Effector memory CD4-positive, alpha-beta T cell (primary cell): ENCODE results near the gene ADD2.
"Not testable (repeated sequence)": the region's sequence is repeated elsewhere in the genome, so short reads cannot be mapped to it uniquely, and the experiment has no call there.

Source experiments
- DNase-seq, 3 donors: peaks; one replicate each; pipeline ENCODE4 v3.0.0-alpha.2; 2020
- H3K27ac ChIP-seq: 2 replicates; pipeline ENCODE4 v1.7.0; 2013; ENCODE audit warnings: mild to moderate bottlenecking, low read length, moderate library complexity; ENCODE audit not compliant: insufficient read depth, poor library complexity, severe bottlenecking
- H3K27me3 ChIP-seq: replicated peaks from 2 replicates; pipeline ENCODE4 v1.7.0; 2013; ENCODE audit warnings: mild to moderate bottlenecking, low read length; ENCODE audit not compliant: insufficient read depth, control insufficient read depth, poor library complexity, severe bottlenecking
- H3K36me3 ChIP-seq: 2 replicates; pipeline ENCODE4 v1.7.0; 2013; ENCODE audit warnings: mild to moderate bottlenecking, low read length, moderate library complexity; ENCODE audit not compliant: control insufficient read depth, insufficient read depth
- H3K4me1 ChIP-seq: 2 replicates; pipeline ENCODE4 v1.7.0; 2013; ENCODE audit warnings: low read length, mild to moderate bottlenecking; ENCODE audit not compliant: control insufficient read depth, insufficient read depth, poor library complexity, severe bottlenecking
- H3K4me3 ChIP-seq: 2 replicates; pipeline ENCODE4 v1.7.0; 2013; ENCODE audit warnings: low read length, low read depth, mild to moderate bottlenecking; ENCODE audit not compliant: insufficient read depth, poor library complexity, severe bottlenecking
- H3K9me3 ChIP-seq: 2 replicates; pipeline ENCODE4 v1.7.0; 2013; ENCODE audit warnings: mild to moderate bottlenecking, low read length, moderate library complexity; ENCODE audit not compliant: control insufficient read depth

The ADD2 gene

DNA sequence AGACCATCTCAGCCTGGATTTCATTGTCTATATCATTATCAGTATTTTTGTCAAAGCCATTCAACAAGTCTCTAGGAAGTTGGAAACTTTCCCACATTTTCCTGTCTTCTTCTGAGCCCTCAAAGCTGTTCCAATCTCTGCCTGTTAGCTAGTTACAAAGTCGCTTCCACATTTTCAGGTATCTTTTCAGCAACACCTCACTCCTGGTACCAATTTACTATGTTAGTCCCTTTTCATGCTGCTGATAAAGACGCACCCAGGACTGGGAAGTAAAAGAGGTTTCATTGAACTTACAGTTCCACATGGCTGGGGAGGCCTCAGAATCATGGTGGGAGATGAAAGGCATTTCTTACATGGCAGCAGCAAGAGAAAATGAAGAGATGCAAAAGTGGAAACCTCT, 31.7 kb upstream of the ADD2 start:
- no peaks in the 10 kb centered on the region for H3K9me3 ChIP-seq
- no peak overlapping the region for H3K27ac ChIP-seq
- H3K36me3 ChIP-seq: no peaks in the 10 kb centered on the region
- H3K4me1 ChIP-seq: no peaks in the 10 kb centered on the region
- H3K4me3 ChIP-seq: no peak overlapping the region
- H3K27me3 ChIP-seq: no peaks in the 10 kb centered on the region
- no peak for DNase-seq

DNA sequence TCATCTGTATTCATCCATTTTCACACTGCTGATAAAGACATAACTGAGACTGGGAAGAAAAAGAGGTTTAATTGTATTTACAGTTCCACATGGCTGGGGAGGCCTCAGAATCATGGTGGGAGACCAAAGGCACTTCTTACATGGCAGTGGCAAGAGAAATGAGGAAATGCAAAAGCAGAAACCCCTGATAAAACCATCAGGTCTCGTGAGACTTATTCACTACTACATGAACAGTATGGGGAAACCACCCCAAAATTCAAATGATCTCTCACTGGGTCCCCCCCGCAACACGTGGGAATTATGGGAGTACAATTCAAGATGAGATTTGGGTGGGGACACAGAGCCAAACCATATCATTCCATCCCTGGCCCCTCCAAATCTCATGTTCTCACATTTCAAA, 30.0 kb upstream of the ADD2 start:
- H3K27ac ChIP-seq, H3K27me3 ChIP-seq, DNase-seq: not testable (repeated sequence)

DNA sequence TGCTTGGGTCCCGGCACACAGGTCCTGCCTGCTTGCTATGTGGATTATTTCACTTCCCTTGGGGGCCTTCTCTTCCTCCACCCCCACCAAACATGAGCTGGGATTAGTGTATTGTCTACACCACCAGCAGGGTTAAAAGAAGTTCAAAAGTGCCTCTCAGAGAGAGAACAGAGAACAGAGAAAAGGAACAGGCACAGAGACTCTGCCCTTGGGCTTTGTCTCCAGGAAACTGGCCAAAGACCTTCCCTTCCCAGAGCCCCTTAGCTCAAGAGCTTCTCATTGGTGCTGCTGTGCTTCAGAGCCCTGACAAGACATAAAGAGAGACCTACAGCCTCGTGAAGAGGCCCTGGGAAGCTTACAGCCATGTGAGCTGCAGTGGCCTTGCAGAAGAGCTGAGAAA, 29.5 kb upstream of the ADD2 start:
- no peak overlapping the region for H3K27ac ChIP-seq
- no peaks in the 10 kb centered on the region for H3K27me3 ChIP-seq

More for the DNA sequence above, 30.0 kb upstream of the ADD2 start:
- not testable (repeated sequence) for H3K36me3 ChIP-seq, H3K4me1 ChIP-seq, H3K4me3 ChIP-seq, H3K9me3 ChIP-seq

DNA sequence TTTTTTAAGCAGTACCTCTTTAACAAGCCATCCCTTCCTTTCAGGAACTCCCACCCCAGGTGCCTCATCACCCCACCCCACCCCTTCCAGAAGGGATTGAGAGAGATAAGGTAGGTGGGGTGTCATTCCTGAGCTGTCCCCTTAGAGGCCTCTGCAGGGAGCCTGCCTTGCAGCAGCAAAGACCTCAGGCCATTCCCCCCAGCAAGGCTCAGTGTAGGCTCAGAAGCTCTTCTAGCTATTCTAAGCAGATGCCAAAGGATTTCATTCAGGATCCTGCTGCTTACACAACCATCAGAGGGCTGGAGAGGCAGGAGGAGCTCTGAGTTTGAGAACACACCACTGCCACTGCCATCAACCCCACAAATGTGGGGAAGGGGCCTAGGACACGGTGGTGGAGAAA, 28.3 kb upstream of the ADD2 start:
- Histone ChIP-seq H3K36me3 (no peaks in the 10 kb centered on the region), H3K27me3 (no peaks in the 10 kb centered on the region), H3K27ac (no peak overlapping the region), H3K4me1 (no peaks in the 10 kb centered on the region), H3K9me3 (no peaks in the 10 kb centered on the region), H3K4me3 (no peak overlapping the region)
- DNase-seq: no peak

More for the DNA sequence above, 29.5 kb upstream of the ADD2 start:
- no peak overlapping the region for H3K4me3 ChIP-seq
- H3K36me3 ChIP-seq: no peaks in the 10 kb centered on the region
- H3K4me1 ChIP-seq: no peaks in the 10 kb centered on the region
- no peaks in the 10 kb centered on the region for H3K9me3 ChIP-seq
- no peak for DNase-seq

DNA sequence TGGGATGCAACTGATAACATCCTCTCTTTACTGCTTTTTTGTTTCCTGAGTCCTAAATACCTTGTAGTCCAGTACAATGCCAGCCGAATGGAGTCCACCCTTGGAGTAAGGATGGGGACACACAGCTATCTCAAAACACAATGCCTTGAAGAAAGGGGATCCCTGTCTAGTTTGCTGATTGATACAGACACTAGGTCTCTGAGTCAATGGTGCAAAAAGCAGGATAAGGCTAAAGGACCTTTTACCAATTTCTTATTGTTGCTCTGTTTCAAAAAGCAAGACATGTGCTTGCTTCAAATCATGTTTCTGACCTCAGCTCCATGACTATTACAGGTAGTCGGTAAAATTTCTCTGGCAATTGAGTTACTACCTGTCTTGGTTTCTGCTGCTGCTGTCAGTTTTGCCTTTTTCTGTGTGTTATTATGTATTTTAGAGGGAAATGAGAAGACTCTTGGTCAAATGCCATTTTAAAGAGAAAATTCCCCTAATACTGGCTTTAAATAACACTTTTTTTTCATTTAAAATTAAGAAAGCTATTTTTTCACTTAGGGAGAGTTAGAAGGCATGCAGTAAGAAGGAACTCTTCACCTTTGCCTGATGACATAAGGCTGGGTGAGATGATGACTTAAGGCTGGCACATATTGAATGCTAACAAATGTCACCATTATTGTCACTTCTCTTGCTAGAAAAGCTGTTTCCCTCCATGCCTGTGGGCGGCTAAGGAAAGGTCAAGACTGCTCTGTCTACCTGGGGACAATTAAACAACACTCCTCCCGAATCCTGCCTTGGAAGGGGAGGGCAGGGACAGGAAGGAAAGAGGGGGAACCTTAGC, 27.4 kb upstream of the ADD2 start:
- Histone ChIP-seq H3K4me1 (peaks cover under 1% of the 10 kb centered on the region), H3K4me3 (no peak overlapping the region), H3K9me3 (no peaks in the 10 kb centered on the region), H3K36me3 (no peaks in the 10 kb centered on the region), H3K27me3 (peaks cover under 1% of the 10 kb centered on the region), H3K27ac (no peak overlapping the region)
- DNase-seq: no peak

DNA sequence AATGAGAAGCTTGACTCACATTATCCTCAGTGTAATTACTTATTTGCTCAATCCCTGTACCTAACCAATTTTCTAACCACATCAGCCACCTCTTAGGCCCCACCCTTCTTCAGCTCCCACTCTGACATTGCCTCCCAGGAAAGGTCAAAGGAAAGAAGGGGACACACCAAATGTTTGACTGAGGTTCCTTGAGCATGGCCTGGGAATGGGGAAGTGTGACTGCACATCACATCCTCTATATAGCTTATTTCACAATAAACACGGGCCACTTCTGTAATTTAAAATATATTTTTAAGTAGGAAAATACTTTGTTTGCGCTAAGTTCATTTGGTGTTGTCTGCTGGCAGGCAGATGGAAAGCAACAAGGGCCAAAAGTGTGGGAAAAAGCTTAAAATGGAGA, 25.4 kb upstream of the ADD2 start:
- H3K4me1 ChIP-seq: peaks cover 11% of the 10 kb centered on the region
- H3K9me3 ChIP-seq: no peaks in the 10 kb centered on the region
- DNase-seq: no peak
- no peak overlapping the region for H3K4me3 ChIP-seq
- H3K27ac ChIP-seq: no peak overlapping the region
- H3K36me3 ChIP-seq: no peaks in the 10 kb centered on the region
- peaks cover 15% of the 10 kb centered on the region for H3K27me3 ChIP-seq

DNA sequence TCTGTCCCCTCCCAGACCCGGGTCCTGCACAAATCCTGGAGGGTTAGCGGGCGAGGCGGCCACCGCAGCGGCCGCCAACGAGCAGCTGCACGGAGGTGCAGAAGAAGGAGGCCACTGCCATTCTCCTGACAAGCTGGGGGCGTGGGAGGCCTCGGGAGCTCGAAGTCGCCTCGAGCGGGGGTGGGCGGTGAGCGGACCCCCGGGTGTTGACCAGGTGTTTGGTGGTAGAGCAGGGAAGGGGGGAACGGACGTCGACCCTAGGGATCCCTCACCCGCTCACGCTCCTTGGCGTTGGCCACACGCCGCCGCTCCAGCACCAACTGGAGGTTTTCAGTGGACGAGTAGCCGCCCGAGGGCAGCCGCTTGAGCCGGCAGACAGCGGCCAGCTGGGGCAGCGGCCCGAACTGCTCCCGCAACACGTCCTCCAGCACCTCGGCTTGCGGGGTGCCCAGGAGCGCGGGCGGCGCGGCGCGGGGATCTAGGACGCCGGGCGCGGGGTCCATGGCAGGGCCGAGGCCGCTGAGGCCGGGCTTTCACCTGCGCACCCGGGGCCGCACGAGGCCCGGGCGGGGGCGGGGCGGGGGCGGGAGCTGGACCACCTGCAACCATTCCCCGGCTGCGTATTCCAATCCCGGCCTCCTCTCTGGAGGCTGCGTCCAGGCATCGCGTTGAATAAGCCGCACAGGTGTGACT, 22.3 kb upstream of the ADD2 start, which contains the start of gene FIGLA:
TSS of gene FIGLA (minus strand) at position 508 of the 693 bp plus-strand sequence. CDS start at position 503, 5 bp downstream.
- Histone ChIP-seq H3K4me1 (peaks cover 11% of the 10 kb centered on the region), H3K4me3 (peak within 1 kb of the TSS; percentile 19), H3K36me3 (no peaks in the 10 kb centered on the region), H3K27ac (no peak within 1 kb of the TSS), H3K27me3 (peaks cover 26% of the 10 kb centered on the region), H3K9me3 (no peaks in the 10 kb centered on the region)
- no peak for DNase-seq

DNA sequence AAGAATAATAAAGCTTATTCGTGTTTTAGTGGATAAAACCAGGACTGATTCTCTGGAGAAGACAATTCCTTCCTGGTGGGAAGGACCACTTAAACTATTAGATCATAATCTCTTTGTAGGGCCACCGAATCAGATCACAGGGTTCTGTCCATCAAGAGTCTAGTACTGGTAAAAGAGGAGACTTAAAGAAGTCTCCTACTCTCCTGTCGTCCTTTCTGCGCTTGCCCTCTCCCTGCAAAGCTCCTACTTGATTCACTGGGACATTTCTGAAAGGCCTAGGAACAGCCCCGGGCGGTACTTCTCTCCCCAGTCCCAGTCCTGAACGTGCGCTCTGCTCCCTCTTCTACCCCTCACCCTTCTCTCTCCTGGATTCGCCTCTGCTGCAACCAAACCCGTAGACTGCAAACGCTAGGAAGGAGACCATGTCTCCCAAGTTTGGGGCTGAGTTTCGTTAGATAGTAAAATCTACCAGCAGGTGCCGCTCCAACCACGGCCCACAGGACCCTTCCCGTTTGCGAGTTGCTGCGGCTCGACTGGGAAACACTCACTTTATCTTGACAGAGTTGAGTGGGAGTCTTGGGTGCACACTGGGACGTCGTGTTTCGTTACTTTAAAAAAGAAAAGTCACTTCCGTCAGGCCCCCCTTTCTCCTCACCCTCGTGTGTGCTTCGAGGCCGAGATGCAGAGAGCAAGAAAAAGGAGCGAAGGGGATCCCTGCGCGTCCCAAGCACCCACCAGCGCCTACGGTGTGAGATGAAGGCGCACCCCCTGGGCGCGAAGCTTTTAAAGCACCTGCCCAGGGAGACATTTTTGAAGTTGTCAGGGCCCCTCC, 21.5 kb upstream of the ADD2 start:
- H3K27ac ChIP-seq: no peak overlapping the region
- peaks cover 26% of the 10 kb centered on the region for H3K27me3 ChIP-seq
- peak in 1 of 3 donors; percentile 5 for DNase-seq
- H3K36me3 ChIP-seq: no peaks in the 10 kb centered on the region
- H3K4me1 ChIP-seq: peaks cover 11% of the 10 kb centered on the region
- peak overlapping the region; percentile 19 for H3K4me3 ChIP-seq
- H3K9me3 ChIP-seq: no peaks in the 10 kb centered on the region

DNA sequence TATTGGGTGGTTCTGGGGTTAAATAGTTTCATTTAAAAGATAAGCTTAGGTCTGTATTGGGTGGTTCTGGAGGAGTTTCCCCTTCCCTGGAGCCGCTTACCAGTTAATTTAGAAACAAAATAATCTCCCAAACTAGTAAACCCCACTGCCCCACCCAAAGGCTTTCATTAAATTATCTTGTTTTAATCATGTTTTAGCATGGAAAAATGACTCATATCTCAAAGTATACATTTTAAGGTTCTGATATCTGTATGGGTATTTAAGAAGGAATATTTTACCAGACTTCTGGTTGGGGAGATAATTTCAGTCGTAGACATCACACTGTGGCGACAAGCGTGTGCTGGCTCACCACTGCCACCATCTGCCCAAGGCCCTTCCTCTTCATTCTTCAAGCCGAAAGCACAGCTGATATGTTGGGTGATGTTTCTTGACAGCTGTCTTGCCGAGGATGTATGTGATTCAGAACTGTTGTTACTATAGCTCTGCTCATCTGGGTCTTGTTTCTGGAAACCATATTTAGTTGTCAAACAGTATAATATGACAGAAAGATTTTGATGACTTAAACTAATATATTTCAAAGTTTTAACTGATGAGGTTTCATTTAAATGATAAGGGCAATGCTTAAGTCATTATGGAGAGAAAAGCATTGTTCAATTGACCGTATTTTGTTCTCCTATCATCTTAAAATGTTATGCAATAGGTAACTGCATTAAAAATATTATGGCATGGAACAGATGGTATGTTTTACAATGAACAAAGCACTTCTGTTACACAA, 17.3 kb upstream of the ADD2 start:
- DNase-seq: no peak
- Histone ChIP-seq H3K4me1 (peaks cover 10% of the 10 kb centered on the region), H3K36me3 (no peaks in the 10 kb centered on the region), H3K9me3 (no peaks in the 10 kb centered on the region), H3K27me3 (peaks cover 25% of the 10 kb centered on the region), H3K4me3 (no peak overlapping the region), H3K27ac (no peak overlapping the region)
